ENCODE results near the gene TANGO2.

DNA sequence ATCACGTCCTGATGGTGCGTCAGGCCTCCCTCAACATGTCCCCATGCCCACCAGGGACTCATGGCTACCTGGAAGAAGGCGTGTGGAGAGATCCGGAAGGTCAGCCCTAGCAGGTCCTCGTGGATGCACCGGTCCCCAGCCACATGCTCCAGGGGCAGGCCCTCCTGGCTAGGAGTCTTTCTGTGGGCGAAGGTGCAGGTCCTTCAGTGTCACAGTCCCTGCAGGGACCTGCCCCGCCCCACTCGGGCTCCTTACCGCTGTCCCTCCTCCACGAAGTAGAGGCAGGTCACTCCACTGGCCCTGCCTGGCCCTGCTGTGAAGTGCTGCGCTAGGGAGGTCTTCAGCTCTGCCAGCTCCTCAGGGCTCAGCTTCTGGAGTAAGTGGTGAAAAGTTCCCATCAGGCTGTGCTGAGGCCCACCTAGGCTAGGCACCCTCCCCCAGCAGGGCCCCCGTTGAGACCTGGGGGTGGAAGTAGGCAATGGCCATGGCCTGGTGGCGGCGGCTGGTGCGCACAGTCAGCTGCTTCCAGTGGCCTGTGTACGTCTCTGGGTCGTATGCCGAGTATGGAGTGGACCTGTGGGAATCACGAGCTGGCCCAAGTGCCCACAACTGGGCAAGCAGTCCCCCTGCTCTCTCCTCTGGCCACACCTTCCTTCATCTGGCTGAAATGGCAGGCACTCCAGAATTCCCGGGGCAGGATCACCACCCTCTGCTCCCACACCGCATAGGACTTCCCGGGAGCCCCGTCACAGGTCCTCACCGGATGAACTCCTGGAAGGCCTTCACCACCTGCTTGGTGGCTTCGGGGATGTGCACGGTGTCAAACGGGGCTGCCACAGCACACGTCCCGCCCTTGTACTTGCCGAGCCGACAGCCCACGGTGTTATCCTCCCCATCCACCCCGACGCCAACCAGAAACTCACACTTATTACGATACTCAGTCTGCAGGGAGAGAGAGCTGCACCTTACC lies 93.9 kb downstream of the TANGO2 start:
- TF ChIP-seq, protein P1, sequence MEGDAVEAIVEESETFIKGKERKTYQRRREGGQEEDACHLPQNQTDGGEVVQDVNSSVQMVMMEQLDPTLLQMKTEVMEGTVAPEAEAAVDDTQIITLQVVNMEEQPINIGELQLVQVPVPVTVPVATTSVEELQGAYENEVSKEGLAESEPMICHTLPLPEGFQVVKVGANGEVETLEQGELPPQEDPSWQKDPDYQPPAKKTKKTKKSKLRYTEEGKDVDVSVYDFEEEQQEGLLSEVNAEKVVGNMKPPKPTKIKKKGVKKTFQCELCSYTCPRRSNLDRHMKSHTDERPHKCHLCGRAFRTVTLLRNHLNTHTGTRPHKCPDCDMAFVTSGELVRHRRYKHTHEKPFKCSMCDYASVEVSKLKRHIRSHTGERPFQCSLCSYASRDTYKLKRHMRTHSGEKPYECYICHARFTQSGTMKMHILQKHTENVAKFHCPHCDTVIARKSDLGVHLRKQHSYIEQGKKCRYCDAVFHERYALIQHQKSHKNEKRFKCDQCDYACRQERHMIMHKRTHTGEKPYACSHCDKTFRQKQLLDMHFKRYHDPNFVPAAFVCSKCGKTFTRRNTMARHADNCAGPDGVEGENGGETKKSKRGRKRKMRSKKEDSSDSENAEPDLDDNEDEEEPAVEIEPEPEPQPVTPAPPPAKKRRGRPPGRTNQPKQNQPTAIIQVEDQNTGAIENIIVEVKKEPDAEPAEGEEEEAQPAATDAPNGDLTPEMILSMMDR (IDR thresholded peaks at IDR 0.05; ENCODE audit: low read depth, low read length), result no peak
- TF ChIP-seq POLR2A (IDR thresholded peaks at IDR 0.05; ENCODE audit: extremely low read depth, insufficient read length), result no peak
- TF ChIP-seq, protein P2, sequence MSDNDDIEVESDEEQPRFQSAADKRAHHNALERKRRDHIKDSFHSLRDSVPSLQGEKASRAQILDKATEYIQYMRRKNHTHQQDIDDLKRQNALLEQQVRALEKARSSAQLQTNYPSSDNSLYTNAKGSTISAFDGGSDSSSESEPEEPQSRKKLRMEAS (IDR thresholded peaks at IDR 0.05; ENCODE audit: low read depth, low read length), result no peak

Measured in NB4 (cell line).